Right lobe of liver (tissue), 4 donors: Measurements from ENCODE around the gene PDCL2.

Source experiments
- POLR2A ChIP-seq: fragments of 450-650 bp; IDR thresholded peaks from one replicate; pipeline ENCODE4 v1.6.1; 2017; ENCODE audit warnings: antibody characterized with exemption, mild to moderate bottlenecking
- TF ChIP-seq, protein P1 (sequence below), 4 donors: fragments of 200-600 bp in 3 of 4; fragments of 450-650 bp in 1 of 4; IDR thresholded peaks; one replicate each; pipeline versions ENCODE4 v1.5.1 to v1.8.0; 2016 to 2022; ENCODE audit warnings: antibody characterized with exemption in 4 of 4, mild to moderate bottlenecking in 2 of 4
- donor health status: DM: no; HTN: no; CAD: no.
- donor health status: DM: no; HTN: no; CAD: no.
- donor health status: DM: no; HTN: yes; CAD: no.

DNA sequence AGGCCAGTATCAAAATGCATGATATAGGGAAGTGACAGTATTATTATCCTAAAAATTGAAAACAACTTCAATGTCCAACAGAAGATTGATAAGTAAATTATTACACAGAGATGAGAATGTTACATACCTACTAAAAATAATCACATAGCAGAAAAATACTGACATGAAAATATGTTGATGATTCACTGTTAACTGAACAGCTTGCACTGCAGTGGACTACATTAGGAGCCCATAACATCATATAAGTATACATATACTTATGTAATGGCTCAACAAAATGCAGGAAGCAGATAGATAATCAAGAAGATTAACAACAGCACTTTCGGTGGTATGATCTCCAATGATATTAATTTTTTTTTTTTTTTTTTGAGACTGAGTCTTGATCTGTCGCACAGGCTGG is 52.4 kb downstream of the PDCL2 start:
- TF ChIP-seq POLR2A, result no peak
- TF ChIP-seq, protein P1, sequence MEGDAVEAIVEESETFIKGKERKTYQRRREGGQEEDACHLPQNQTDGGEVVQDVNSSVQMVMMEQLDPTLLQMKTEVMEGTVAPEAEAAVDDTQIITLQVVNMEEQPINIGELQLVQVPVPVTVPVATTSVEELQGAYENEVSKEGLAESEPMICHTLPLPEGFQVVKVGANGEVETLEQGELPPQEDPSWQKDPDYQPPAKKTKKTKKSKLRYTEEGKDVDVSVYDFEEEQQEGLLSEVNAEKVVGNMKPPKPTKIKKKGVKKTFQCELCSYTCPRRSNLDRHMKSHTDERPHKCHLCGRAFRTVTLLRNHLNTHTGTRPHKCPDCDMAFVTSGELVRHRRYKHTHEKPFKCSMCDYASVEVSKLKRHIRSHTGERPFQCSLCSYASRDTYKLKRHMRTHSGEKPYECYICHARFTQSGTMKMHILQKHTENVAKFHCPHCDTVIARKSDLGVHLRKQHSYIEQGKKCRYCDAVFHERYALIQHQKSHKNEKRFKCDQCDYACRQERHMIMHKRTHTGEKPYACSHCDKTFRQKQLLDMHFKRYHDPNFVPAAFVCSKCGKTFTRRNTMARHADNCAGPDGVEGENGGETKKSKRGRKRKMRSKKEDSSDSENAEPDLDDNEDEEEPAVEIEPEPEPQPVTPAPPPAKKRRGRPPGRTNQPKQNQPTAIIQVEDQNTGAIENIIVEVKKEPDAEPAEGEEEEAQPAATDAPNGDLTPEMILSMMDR (IDR thresholded peaks at IDR 0.05), result no peak
